KMS-11 (cell line): Measurements from ENCODE around the gene KRTAP13-1.

Experiments
- H2AFZ ChIP-seq: fragments of 200-600 bp; sonication (generic); 2 replicates; pipeline ENCODE4 v1.6.1; 2016; ENCODE audit warnings: antibody characterized with exemption, mixed run types, low read depth
- H3K27ac ChIP-seq: fragments of 200-600 bp; sonication (generic); 2 replicates; pipeline ENCODE4 v1.6.1; 2016; ENCODE audit warnings: mild to moderate bottlenecking, mixed run types
- H3K27me3 ChIP-seq: fragments of 200-600 bp; sonication (generic); 2 replicates; pipeline ENCODE4 v1.6.1; 2017; ENCODE audit warnings: mild to moderate bottlenecking, low read depth, mixed run types, moderate library complexity; ENCODE audit not compliant: insufficient read depth
- H3K36me3 ChIP-seq: fragments of 200-600 bp; sonication (generic); 2 replicates; pipeline ENCODE4 v1.6.1; 2017; ENCODE audit warnings: mild to moderate bottlenecking, mixed run types; ENCODE audit not compliant: insufficient read depth
- H3K4me1 ChIP-seq: fragments of 200-600 bp; sonication (generic); 2 replicates; pipeline ENCODE4 v1.6.1; 2016; ENCODE audit warnings: mild to moderate bottlenecking, low read depth, mixed run types; ENCODE audit not compliant: poor library complexity, severe bottlenecking
- H3K4me2 ChIP-seq: fragments of 200-600 bp; sonication (generic); 2 replicates; pipeline ENCODE4 v1.7.0; 2016; ENCODE audit warnings: mild to moderate bottlenecking, mixed run types
- H3K4me3 ChIP-seq: fragments of 200-600 bp; sonication (generic); IDR thresholded peaks from 2 replicates; pipeline ENCODE4 v1.6.1; 2017; ENCODE audit warnings: low read depth, low read length, mixed read lengths; ENCODE audit not compliant: insufficient read depth
- H3K79me2 ChIP-seq: fragments of 200-600 bp; sonication (generic); 2 replicates; pipeline ENCODE4 v1.6.1; 2016; ENCODE audit warnings: low read depth, mixed run types; ENCODE audit not compliant: insufficient read depth
- H3K9ac ChIP-seq: fragments of 200-600 bp; sonication (generic); 2 replicates; pipeline ENCODE4 v1.6.1; 2016; ENCODE audit warnings: mild to moderate bottlenecking, mixed run types
- H4K20me1 ChIP-seq: fragments of 200-600 bp; sonication (generic); 2 replicates; pipeline ENCODE4 v1.6.1; 2016; ENCODE audit warnings: mild to moderate bottlenecking, mixed run types; ENCODE audit not compliant: insufficient read depth
- TF ChIP-seq, protein P1 (sequence below): fragments of 200-600 bp; sonication (generic); conservative IDR thresholded peaks from 2 replicates; pipeline ENCODE4 v1.6.1; 2017; ENCODE audit warnings: low read depth, mild to moderate bottlenecking, antibody characterized with exemption, low read length, moderate library complexity, mixed read lengths

The KRTAP13-1 gene

DNA sequence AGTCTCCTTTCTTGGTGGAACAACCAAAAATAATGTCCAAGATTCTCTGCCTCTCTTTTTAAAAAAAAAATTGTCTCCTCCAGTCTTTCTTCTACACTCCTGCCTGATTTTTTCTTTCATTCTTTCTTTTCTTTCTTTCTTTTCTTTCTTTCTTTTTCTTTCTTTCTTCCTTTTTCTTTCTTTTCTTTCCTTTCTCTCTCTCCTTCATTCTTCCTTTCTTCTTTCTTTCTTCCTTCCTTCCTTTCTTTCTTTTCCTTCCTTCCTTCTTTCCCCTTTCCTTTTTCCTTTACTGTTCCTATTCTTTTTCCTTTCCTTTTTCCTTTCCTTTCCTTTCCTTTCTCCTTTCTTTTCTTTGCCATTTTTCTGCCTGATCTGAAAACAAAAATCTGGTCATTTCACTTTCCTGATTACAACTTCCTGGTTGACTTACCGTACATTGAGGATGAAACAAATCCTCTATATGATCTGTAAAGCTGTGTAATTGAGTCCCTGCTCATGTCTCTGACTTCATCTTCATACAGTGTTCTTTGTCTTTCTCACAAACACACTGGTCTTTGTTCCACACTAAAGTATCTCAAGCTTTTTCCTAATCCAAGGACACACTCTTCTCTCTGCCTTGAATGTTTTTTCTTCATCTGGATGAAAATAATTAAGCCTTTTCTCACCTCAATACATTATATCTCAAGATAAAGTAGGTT is 41.4 kb upstream of the KRTAP13-1 start:
- H3K9ac ChIP-seq = no peak overlapping the region
- H2AFZ ChIP-seq = no peak overlapping the region
- no peak overlapping the region for H3K27ac ChIP-seq
- H3K27me3 ChIP-seq = no peaks in the 10 kb centered on the region
- H3K4me3 ChIP-seq = no peak overlapping the region
- H4K20me1 ChIP-seq = no peaks in the 10 kb centered on the region
- H3K4me1 ChIP-seq = no peaks in the 10 kb centered on the region
- no peaks in the 10 kb centered on the region for H3K79me2 ChIP-seq
- TF ChIP-seq, protein P1, sequence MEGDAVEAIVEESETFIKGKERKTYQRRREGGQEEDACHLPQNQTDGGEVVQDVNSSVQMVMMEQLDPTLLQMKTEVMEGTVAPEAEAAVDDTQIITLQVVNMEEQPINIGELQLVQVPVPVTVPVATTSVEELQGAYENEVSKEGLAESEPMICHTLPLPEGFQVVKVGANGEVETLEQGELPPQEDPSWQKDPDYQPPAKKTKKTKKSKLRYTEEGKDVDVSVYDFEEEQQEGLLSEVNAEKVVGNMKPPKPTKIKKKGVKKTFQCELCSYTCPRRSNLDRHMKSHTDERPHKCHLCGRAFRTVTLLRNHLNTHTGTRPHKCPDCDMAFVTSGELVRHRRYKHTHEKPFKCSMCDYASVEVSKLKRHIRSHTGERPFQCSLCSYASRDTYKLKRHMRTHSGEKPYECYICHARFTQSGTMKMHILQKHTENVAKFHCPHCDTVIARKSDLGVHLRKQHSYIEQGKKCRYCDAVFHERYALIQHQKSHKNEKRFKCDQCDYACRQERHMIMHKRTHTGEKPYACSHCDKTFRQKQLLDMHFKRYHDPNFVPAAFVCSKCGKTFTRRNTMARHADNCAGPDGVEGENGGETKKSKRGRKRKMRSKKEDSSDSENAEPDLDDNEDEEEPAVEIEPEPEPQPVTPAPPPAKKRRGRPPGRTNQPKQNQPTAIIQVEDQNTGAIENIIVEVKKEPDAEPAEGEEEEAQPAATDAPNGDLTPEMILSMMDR = no peak
- H3K36me3 ChIP-seq = no peaks in the 10 kb centered on the region; the same call in 1 of the 2 replicates
- H3K4me2 ChIP-seq = no peak overlapping the region

DNA sequence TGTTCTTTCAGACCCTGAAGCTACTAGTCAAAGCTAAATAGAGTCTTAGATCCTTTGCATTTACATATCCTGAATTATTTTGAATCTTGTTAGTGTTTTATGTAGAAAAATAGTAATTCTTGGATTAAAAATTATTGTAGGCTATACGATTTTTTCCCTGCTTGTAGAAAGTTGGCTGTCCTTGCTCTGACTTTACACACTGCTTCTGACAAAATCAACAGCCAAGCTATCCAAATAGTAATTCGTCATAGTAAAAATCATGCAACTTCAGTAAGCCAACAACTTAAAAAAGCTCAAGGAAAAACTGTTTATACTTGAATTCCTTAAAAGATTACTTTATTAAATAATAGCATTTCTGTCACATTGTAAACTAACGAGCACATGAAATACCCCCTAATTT is 39.9 kb upstream of the KRTAP13-1 start:
- TF ChIP-seq, protein P1 = no peak
- H2AFZ ChIP-seq = no peak overlapping the region
- H3K4me2 ChIP-seq = no peak overlapping the region
- no peak overlapping the region for H3K4me3 ChIP-seq
- no peaks in the 10 kb centered on the region for H3K79me2 ChIP-seq
- H3K4me1 ChIP-seq = no peaks in the 10 kb centered on the region
- no peaks in the 10 kb centered on the region for H4K20me1 ChIP-seq
- H3K36me3 ChIP-seq = no peaks in the 10 kb centered on the region; the same call in 1 of the 2 replicates
- H3K27me3 ChIP-seq = no peaks in the 10 kb centered on the region
- no peak overlapping the region for H3K27ac ChIP-seq
- H3K9ac ChIP-seq = no peak overlapping the region

DNA sequence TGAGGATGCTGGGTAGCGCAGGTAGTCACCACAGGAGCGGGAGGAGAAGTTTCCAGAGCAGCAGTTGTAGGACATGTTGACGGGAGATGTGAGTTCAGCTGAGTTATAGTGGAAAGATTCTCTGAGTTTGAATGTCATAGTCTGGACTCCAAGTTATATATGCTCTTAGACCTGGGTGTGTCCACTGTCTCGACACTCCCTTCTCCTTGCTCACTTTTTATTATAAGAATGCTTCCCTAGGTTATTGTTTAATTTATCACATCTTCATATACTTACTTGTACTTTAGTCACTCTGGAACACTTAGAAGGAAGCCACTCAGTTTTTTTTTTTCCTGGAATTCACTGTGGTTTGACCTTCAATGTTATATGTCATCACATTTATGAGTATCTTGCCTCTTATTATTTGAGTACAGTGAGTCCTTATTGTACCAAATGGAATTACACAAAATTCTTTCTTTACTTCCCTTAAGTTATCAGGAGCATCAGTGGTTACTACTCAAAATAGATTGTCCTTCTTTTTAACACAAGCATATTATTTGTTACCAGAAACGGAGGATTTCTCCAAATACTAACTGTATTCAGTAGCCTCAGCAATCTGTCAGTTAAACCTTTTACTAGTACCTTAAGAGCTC is 23.6 kb upstream of the KRTAP13-1 start, which contains the start of gene KRTAP13-2:
Gene KRTAP13-2, minus strand, starts transcription at position 133 of the 632 bp plus-strand sequence. Its CDS starts 58 bp downstream, at position 75.
- H3K4me2 ChIP-seq = no peak within 1 kb of the TSS
- H3K4me3 ChIP-seq = no peak within 1 kb of the TSS
- H2AFZ ChIP-seq = no peak within 1 kb of the TSS
- no peak within 1 kb of the TSS for H3K27ac ChIP-seq
- TF ChIP-seq, protein P1 = no peak
- no peak within 1 kb of the TSS for H3K9ac ChIP-seq
- H3K36me3 ChIP-seq = no peaks in the 10 kb centered on the region
- H3K79me2 ChIP-seq = no peaks in the 10 kb centered on the region
- H4K20me1 ChIP-seq = no peaks in the 10 kb centered on the region
- H3K4me1 ChIP-seq = no peaks in the 10 kb centered on the region
- H3K27me3 ChIP-seq = no peaks in the 10 kb centered on the region

DNA sequence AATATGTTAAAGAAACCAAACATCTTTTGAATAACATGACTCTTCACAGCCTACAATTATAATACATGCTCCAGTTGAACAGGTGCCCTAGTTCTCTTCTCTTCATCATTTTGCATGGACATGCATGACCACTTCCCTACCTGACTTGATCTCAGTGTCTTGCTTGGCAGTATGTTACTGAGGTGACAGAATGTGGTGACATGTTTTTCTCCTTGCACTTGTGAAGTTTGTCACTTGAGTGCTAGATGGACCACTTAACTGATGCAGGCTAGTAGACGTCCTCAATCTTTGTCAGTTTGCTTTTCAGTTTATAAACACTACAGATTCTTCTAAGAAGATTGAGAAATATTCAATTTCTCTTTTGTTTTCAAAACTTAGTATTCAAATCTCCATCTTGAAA is 13.6 kb upstream of the KRTAP13-1 start:
- no peak overlapping the region for H3K27ac ChIP-seq
- no peak overlapping the region for H3K4me3 ChIP-seq
- no peak overlapping the region for H3K4me2 ChIP-seq
- H3K36me3 ChIP-seq = no peaks in the 10 kb centered on the region
- H3K79me2 ChIP-seq = no peaks in the 10 kb centered on the region
- no peak overlapping the region for H3K9ac ChIP-seq
- TF ChIP-seq, protein P1 = no peak
- H4K20me1 ChIP-seq = no peaks in the 10 kb centered on the region
- no peak overlapping the region for H2AFZ ChIP-seq
- no peaks in the 10 kb centered on the region for H3K27me3 ChIP-seq
- no peaks in the 10 kb centered on the region for H3K4me1 ChIP-seq
